SIG-M5 treated with dmso at 0.1 percent for 504 hours (cell line): Measurements from ENCODE around the gene ARMC6.
A peak's percentile ranks its signal among the peaks of the same experiment; 100 is the strongest.
"Not testable (repeated sequence)": the region's sequence is repeated elsewhere in the genome, so short reads cannot be mapped to it uniquely, and the experiment has no call there.

Source experiments
- DNase-seq: peaks from one replicate; lab custom pipeline; 2025; ENCODE audit not compliant: unreplicated experiment; lab: John Stamatoyannopoulos, UW

The ARMC6 gene

DNA sequence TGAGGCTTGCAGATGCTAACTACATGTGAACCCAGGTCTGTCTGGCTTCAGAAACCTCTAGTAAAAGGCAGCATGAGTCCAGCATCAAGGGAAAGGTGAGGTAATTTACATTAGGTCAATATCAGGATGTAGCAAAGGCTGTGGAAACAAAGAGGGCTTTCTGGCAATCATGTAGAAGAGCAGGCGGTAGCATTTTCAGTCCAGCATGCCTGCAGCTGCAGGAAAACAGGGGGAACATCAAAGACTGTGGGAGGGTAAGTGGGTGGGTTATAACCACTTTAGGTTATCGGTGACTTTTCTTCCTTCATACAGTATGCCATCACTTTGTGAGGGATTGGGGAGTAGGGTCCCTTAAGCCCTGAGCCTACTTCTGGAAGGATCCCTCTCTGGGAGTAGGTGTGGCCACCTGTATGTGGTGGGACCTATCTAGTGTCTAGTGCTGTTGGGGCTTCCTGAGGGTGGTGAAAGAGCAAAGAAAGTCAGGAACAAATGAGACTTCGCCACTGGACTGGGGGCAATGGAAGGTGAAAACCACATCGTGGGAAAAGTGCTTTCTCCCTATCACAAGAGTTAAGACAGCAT is 10.9 kb upstream of the ARMC6 start:
- no peak for DNase-seq

- DNase-seq = not testable (repeated sequence)
Measured at GRCh38 chr19:19023376-19023775, 10.0 kb upstream of the ARMC6 start.

- DNase-seq = no peak
Measured at GRCh38 chr19:19025861-19026260, 7.5 kb upstream of the ARMC6 start.

GRCh38 chr19:19026299-19026971 is 7.0 kb upstream of the ARMC6 start:
- DNase-seq = peak; percentile 44

DNA sequence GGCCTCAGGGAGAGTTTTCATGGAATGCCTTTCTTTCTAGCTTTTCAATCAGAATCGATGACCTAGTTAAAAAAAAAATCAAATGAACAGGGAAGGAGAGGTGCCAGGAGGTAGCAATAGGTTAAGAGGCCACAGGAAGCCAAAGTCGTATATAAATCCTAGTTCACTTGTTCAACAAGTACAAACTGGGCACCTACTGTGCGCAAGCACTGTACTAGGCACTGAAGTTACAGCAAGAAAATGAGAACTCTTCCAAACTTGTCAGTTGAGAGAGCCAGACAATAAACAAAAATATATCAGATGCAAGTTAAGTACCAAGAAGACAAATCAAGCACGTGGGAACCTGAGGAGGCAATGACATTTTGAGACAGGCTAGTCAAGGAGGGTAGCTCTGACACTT is 6.2 kb upstream of the ARMC6 start:
- no peak for DNase-seq

DNA sequence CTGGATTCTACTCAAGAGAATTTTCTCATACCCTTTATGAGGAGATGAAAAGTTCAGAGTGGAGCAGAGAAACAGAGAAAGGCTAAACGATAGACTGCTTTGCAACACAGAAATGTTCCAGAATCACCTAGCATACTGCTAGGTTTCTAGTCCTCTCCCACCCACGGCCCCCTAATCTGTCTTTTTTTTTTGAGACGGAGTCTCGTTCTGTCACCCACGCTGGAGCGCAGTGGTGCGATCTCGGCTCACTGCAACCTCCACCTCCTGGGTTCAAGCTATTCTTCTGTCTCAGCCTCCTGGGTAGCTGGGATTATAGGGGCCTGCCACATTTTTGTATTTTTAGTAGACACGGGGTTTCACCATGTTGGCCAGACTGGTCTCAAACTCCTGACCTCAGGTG is 4.9 kb upstream of the ARMC6 start:
- no peak for DNase-seq

GRCh38 chr19:19031891-19032290 is 1.5 kb upstream of the ARMC6 start:
- no peak for DNase-seq

- peak; percentile 91 for DNase-seq
Measured at GRCh38 chr19:19032420-19033175, 805 bp upstream of the ARMC6 start.

DNA sequence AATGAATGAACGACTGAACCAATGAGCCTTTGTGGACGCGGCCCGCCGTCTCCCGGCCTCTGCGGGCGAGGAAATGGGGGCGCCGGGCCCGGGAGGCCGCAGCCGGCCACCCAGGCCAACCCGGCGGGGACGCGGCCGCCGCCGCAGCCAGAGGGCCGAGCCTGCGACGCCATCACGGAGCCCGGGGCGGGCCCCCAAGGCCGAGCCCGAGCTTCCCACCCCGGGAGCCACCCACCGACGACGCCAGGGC is 302 bp upstream of the ARMC6 start:
- no peak for DNase-seq

DNA sequence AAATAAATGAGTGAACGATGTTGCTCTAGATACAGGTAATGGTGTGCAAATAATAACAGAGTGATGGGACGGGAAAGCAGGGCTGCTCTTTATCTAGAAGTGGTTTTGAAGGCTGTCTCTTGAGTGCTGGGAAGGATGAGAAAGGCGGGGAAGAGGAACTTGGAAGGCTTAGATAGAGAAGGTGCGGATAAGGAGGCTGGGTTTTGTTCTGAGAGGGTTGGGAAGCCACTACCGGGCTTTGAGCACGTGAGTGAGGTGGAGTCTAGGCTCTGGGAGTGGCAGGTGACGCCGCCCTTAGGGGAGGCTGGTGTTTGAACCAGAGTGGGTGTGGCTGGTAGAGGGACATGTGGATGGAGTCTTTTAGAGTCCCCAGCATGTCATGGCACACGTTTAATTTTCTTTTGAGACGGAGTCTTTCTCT is 811 bp downstream of the ARMC6 start:
- DNase-seq = peak; percentile 96

DNA sequence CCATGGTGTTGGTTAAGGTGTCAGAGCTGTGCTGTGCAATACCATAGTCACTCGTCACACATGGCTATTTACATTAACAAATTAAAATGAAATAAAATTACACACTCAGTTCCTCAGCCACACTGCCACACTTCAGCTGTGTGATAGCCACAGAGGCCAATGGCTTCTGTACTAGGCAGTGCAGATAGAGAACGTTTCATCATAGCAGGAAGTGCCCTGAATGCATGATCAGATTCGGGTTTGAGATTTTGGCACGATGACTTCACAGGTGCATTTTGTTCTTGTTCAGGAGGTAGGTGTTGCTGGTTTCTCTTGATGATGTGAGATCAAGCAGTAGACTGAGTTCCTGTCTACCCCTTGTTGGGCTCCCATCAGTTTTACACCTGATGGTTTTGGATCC is 6.5 kb downstream of the ARMC6 start:
- DNase-seq = no peak

DNA sequence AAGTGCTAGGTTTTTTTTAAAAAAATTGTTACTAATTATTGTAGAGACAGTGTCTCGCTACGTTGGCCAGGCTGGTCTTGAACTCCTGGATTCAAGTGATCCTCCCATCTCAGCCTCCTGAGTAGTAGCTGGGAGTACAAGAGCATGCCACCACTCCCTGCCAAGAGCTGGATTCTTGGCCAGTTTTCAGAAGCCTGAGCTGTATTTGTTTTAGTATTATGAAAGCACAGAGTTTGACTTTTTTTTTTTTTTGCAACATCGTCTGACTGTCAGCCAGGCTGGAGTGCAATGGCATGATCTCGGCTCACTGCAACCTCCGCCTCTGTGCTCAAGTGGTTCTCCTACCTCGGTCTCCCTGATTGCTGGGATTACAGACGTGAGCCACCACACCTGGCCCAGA is 7.0 kb downstream of the ARMC6 start:
- no peak for DNase-seq

DNA sequence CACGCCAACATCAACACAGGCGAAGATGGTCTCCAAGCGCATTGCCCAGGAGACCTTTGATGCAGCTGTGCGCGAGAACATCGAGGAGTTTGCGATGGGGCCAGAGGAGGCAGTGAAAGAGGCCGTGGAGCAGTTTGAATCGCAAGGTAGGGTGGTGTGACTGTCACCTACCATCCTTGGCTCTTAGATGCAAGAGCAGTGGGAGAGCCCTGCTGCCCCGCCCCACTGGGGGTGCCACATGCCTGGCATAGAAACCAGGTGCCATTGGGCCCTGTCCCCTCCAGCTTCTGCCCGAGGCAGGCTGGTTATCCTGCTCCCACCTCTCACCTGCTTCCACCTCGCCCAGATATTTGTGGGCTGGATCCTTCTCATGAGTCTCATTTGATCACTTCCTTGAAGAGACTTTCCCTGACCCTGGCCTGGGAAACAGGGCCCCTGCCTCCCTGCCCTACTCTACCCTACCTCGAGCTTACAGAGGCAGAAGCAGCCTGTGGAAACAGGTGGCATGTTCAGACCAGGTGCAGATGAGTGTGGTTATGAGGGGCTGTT is 9.4 kb downstream of the ARMC6 start:
- no peak for DNase-seq

DNA sequence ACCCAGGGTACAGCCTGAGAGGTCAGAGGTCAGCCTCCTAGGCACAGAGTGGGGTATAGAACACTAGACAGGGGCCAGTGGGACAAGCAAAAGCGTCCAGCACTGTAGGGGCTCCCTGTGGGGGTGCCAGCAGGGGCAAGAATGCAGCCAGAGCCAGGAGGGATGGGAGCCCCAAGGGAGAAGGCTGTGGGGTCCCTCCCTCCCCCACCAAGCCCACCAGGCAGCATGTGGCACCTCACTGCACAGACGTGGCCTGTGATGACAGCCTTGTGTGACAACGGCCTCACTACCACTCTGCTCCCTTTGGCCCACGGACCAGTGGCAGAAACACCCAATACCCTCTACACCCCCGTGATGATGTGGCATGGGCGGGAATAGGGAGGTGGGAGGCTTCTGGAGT is 10.1 kb downstream of the ARMC6 start:
- DNase-seq = no peak

DNA sequence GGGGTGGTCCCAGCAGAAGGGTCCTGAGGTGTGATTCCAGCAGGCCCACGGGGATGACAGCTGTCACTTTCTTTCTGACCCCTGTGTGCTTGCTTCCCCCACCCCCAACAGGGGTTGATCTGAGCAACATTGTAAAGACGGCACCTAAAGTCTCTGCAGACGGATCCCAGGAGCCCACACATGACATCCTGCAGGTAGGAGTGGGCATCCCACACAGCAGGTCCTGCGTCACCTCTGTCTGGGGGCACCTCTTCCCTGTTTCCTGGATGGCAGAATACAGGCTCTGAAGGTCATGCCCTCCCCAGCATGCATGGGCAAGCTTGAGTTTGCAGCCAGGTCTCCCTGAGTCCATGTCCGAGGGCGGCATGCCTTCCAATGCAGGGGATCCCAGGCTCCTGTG is 10.5 kb downstream of the ARMC6 start:
- DNase-seq = no peak

GRCh38 chr19:19049406-19049805 is 16.0 kb downstream of the ARMC6 start:
- peak; percentile 37 for DNase-seq

DNA sequence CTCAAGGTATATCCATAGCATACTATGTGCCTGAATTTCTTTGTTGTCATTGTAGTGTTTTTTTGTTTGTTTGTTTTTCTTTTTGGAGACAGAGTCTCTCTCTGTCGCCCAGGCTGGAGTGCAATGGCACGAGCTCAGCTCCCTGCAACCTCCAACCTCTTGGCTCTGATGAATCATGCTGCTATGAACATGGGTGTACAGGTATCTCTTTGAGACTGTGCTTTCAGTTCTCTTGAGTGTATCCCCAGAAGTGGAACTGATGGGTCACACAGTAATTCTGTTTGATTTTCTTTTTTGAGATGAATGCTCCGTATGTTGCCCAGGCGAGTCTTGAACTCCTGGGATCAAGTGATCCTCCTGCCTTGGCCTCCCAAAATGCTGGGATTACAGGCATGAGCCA is 16.7 kb downstream of the ARMC6 start:
- no peak for DNase-seq

- no peak for DNase-seq
Measured at GRCh38 chr19:19050731-19051130, 17.3 kb downstream of the ARMC6 start.

- DNase-seq = no peak
Measured at GRCh38 chr19:19051478-19052213, 18.2 kb downstream of the ARMC6 start.

- DNase-seq = no peak
Measured at GRCh38 chr19:19052921-19053320, 19.5 kb downstream of the ARMC6 start.

- DNase-seq = no peak
Measured at GRCh38 chr19:19053508-19054314, 20.3 kb downstream of the ARMC6 start.
